Activated naive CD4-positive, alpha-beta T cell treated with anti-CD3 and anti-CD28 coated beads for 36 hours (primary cell): Measurements from ENCODE around the gene PDLIM1. TPM values are rescaled to one million over a fixed set of nuclear protein-coding genes. Genes with fewer than 3 reads are reported as not detected.

ENCODE experiments used
- CTCF ChIA-PET: fragments of 350-600 bp; sonication (Branson Sonifier 250); formaldehyde crosslinking; loops from one replicate; lab custom pipeline; 2021; ENCODE audit warnings: antibody characterized with exemption; lab: Charles Lee
- DNase-seq: peaks from one replicate; pipeline ENCODE4 v3.0.0-alpha.2; 2020
- H3K27ac Mint-ChIP-seq: one replicate; pipeline ENCODE4 v1.8.0; 2021; ENCODE audit warnings: mild to moderate bottlenecking, mixed read lengths
- H3K27me3 Mint-ChIP-seq: one replicate; pipeline ENCODE4 v1.8.0; 2021; ENCODE audit warnings: low read depth, mixed read lengths
- H3K36me3 Mint-ChIP-seq: one replicate; pipeline ENCODE4 v1.8.0; 2021; ENCODE audit warnings: low read depth, mixed read lengths
- H3K4me1 Mint-ChIP-seq: one replicate; pipeline ENCODE4 v1.8.0; 2021; ENCODE audit warnings: low read depth, mixed read lengths
- H3K4me3 Mint-ChIP-seq: one replicate; pipeline ENCODE4 v1.8.0; 2021; ENCODE audit warnings: mild to moderate bottlenecking, moderate library complexity, mixed read lengths
- H3K9me3 Mint-ChIP-seq: one replicate; pipeline ENCODE4 v1.8.0; 2021; ENCODE audit warnings: mixed read lengths
- intact Hi-C: fragments of 100-400 bp; cut with micrococcal nuclease; formaldehyde crosslinking; loops from one replicate; pipeline ENCODE4 v1.15.1; 2023
- total RNA-seq, 2 experiments: library from RNA; stranded (reverse); gene quantifications; one replicate each; pipeline ENCODE4 v1.2.3, GENCODE V29; 2021

The PDLIM1 gene
- total RNA-seq, 2 experiments from 2014 or later: 0.27 to 0.33 TPM

- no peaks in the 10 kb centered on the region for H3K9me3 Mint-ChIP-seq
- CTCF ChIA-PET: interaction anchor here (1.1 kb wide), 1 partner anchor 13 kb away, joined by 3 read pairs; no protein-coding TSS in a partner anchor
- intact Hi-C loops: no loop called here
- peak; percentile 64 for DNase-seq
- H3K27me3 Mint-ChIP-seq: peaks cover 27% of the 10 kb centered on the region
- H3K27ac Mint-ChIP-seq: no peak overlapping the region
- H3K4me1 Mint-ChIP-seq: peaks cover 14% of the 10 kb centered on the region
- H3K4me3 Mint-ChIP-seq: peak overlapping the region; percentile 41
- H3K36me3 Mint-ChIP-seq: no peaks in the 10 kb centered on the region
Observed at GRCh38 chr10:95295031-95295755, 4.4 kb upstream of the PDLIM1 start.

GRCh38 chr10:95293631-95294030, 2.8 kb upstream of the PDLIM1 start:
- intact Hi-C loops: loop anchor here (5.0 kb wide), 1 partner anchor 69 kb away; no protein-coding TSS in a partner anchor
- CTCF ChIA-PET: interaction anchor here (0.8 kb wide), 1 partner anchor 67 kb away, joined by 5 read pairs; no protein-coding TSS in a partner anchor
- Mint-ChIP-seq H3K27ac (no peak overlapping the region), H3K4me1 (peaks cover 18% of the 10 kb centered on the region), H3K36me3 (no peaks in the 10 kb centered on the region), H3K4me3 (no peak overlapping the region), H3K27me3 (peaks cover 41% of the 10 kb centered on the region), H3K9me3 (no peaks in the 10 kb centered on the region)
- DNase-seq: no peak

- peaks cover 56% of the 10 kb centered on the region for H3K27me3 Mint-ChIP-seq
- CTCF ChIA-PET: no interaction called here
- intact Hi-C loops: loop anchor here (5.0 kb wide), 1 partner anchor 71 kb away; no protein-coding TSS in a partner anchor
- H3K4me3 Mint-ChIP-seq: peak overlapping the region; percentile 34
- DNase-seq: no peak
- H3K36me3 Mint-ChIP-seq: no peaks in the 10 kb centered on the region
- peaks cover 18% of the 10 kb centered on the region for H3K4me1 Mint-ChIP-seq
- H3K9me3 Mint-ChIP-seq: no peaks in the 10 kb centered on the region
- no peak overlapping the region for H3K27ac Mint-ChIP-seq
Observed at GRCh38 chr10:95291365-95292039, 699 bp upstream of the PDLIM1 start.

GRCh38 chr10:95289921-95290421, 832 bp downstream of the PDLIM1 start:
- peak overlapping the region; percentile 34 for H3K4me3 Mint-ChIP-seq
- peaks cover 55% of the 10 kb centered on the region for H3K27me3 Mint-ChIP-seq
- H3K36me3 Mint-ChIP-seq: no peaks in the 10 kb centered on the region
- H3K27ac Mint-ChIP-seq: no peak overlapping the region
- DNase-seq: no peak
- H3K4me1 Mint-ChIP-seq: peaks cover 9% of the 10 kb centered on the region
- intact Hi-C loops: loop anchor here (5.0 kb wide), 1 partner anchor 72 kb away; no protein-coding TSS in a partner anchor
- no peaks in the 10 kb centered on the region for H3K9me3 Mint-ChIP-seq
- CTCF ChIA-PET: no interaction called here

GRCh38 chr10:95289003-95289920, 1.5 kb downstream of the PDLIM1 start:
- H3K4me3 Mint-ChIP-seq: no peak overlapping the region
- peaks cover 55% of the 10 kb centered on the region for H3K27me3 Mint-ChIP-seq
- no peak for DNase-seq
- H3K4me1 Mint-ChIP-seq: peaks cover 7% of the 10 kb centered on the region
- H3K9me3 Mint-ChIP-seq: no peaks in the 10 kb centered on the region
- intact Hi-C loops: no loop called here
- CTCF ChIA-PET: interaction anchor here (0.8 kb wide), 1 partner anchor 43 kb away, joined by 3 read pairs; no protein-coding TSS in a partner anchor
- H3K27ac Mint-ChIP-seq: no peak overlapping the region
- no peaks in the 10 kb centered on the region for H3K36me3 Mint-ChIP-seq

- Mint-ChIP-seq H3K27ac (no peak overlapping the region), H3K9me3 (no peaks in the 10 kb centered on the region), H3K27me3 (peaks cover 57% of the 10 kb centered on the region), H3K36me3 (no peaks in the 10 kb centered on the region), H3K4me3 (no peak overlapping the region), H3K4me1 (peaks cover 7% of the 10 kb centered on the region)
- intact Hi-C loops: no loop called here
- CTCF ChIA-PET: no interaction called here
- DNase-seq: no peak
Observed at GRCh38 chr10:95288303-95288702, 2.5 kb downstream of the PDLIM1 start.

GRCh38 chr10:95287281-95287680, 3.5 kb downstream of the PDLIM1 start:
- DNase-seq: no peak
- H3K27me3 Mint-ChIP-seq: peaks cover 55% of the 10 kb centered on the region
- intact Hi-C loops: no loop called here
- no peak overlapping the region for H3K4me3 Mint-ChIP-seq
- CTCF ChIA-PET: no interaction called here
- H3K27ac Mint-ChIP-seq: no peak overlapping the region
- H3K9me3 Mint-ChIP-seq: no peaks in the 10 kb centered on the region
- H3K4me1 Mint-ChIP-seq: peaks cover 7% of the 10 kb centered on the region
- H3K36me3 Mint-ChIP-seq: no peaks in the 10 kb centered on the region

GRCh38 chr10:95286707-95287106, 4.1 kb downstream of the PDLIM1 start:
- no peak overlapping the region for H3K27ac Mint-ChIP-seq
- H3K9me3 Mint-ChIP-seq: no peaks in the 10 kb centered on the region
- intact Hi-C loops: no loop called here
- no peaks in the 10 kb centered on the region for H3K36me3 Mint-ChIP-seq
- peaks cover 52% of the 10 kb centered on the region for H3K27me3 Mint-ChIP-seq
- H3K4me3 Mint-ChIP-seq: no peak overlapping the region
- CTCF ChIA-PET: no interaction called here
- DNase-seq: no peak
- peaks cover 7% of the 10 kb centered on the region for H3K4me1 Mint-ChIP-seq

- intact Hi-C loops: no loop called here
- no peak overlapping the region for H3K4me3 Mint-ChIP-seq
- CTCF ChIA-PET: no interaction called here
- H3K4me1 Mint-ChIP-seq: peaks cover 4% of the 10 kb centered on the region
- no peak overlapping the region for H3K27ac Mint-ChIP-seq
- H3K27me3 Mint-ChIP-seq: peaks cover 46% of the 10 kb centered on the region
- no peaks in the 10 kb centered on the region for H3K36me3 Mint-ChIP-seq
- H3K9me3 Mint-ChIP-seq: no peaks in the 10 kb centered on the region
- no peak for DNase-seq
Observed at GRCh38 chr10:95285556-95285955, 5.2 kb downstream of the PDLIM1 start.

GRCh38 chr10:95284807-95285206, 6.0 kb downstream of the PDLIM1 start:
- Mint-ChIP-seq H3K27ac (no peak overlapping the region), H3K9me3 (no peaks in the 10 kb centered on the region), H3K4me1 (no peaks in the 10 kb centered on the region), H3K36me3 (no peaks in the 10 kb centered on the region), H3K4me3 (no peak overlapping the region), H3K27me3 (peaks cover 40% of the 10 kb centered on the region)
- DNase-seq: no peak
- intact Hi-C loops: no loop called here
- CTCF ChIA-PET: no interaction called here

GRCh38 chr10:95282107-95282506, 8.7 kb downstream of the PDLIM1 start:
- no peak for DNase-seq
- CTCF ChIA-PET: interaction anchor here (0.6 kb wide), 1 partner anchor 13 kb away, joined by 3 read pairs; no protein-coding TSS in a partner anchor
- Mint-ChIP-seq H3K36me3 (no peaks in the 10 kb centered on the region), H3K4me1 (no peaks in the 10 kb centered on the region), H3K4me3 (no peak overlapping the region), H3K27me3 (peaks cover 19% of the 10 kb centered on the region), H3K27ac (no peak overlapping the region), H3K9me3 (no peaks in the 10 kb centered on the region)
- intact Hi-C loops: no loop called here

- CTCF ChIA-PET: interaction anchor here (0.7 kb wide), 1 partner anchor 1528 kb away, joined by 4 read pairs; no protein-coding TSS in a partner anchor
- Mint-ChIP-seq H3K4me3 (no peak overlapping the region), H3K9me3 (no peaks in the 10 kb centered on the region), H3K27ac (no peak overlapping the region), H3K36me3 (no peaks in the 10 kb centered on the region), H3K4me1 (no peaks in the 10 kb centered on the region), H3K27me3 (peaks cover 14% of the 10 kb centered on the region)
- DNase-seq: no peak
- intact Hi-C loops: no loop called here
Observed at GRCh38 chr10:95281206-95281605, 9.6 kb downstream of the PDLIM1 start.
